Sigmoid colon (tissue), 7 donors: ENCODE results near the gene TSG101. TPM values are rescaled to one million over a fixed set of nuclear protein-coding genes. Genes with fewer than 3 reads are reported as not detected.

Source experiments
- DNase-seq: peaks from one replicate; pipeline ENCODE4 v3.0.0-alpha.2; 2019
- H3K27ac ChIP-seq, 4 donors: fragments of 200-600 bp; sonication (generic); one replicate each; pipeline ENCODE4 v1.5.1; 2016 to 2019; ENCODE audit warnings: mild to moderate bottlenecking in 1 of 4
- H3K27me3 ChIP-seq, 3 donors: fragments of 200-600 bp; sonication (generic); one replicate each; pipeline ENCODE4 v1.5.1; 2019; ENCODE audit warnings: mild to moderate bottlenecking in 1 of 3
- H3K36me3 ChIP-seq, 4 donors: fragments of 200-600 bp; sonication (generic); one replicate each; pipeline ENCODE4 v1.5.1; 2016 to 2019
- H3K4me1 ChIP-seq, 4 donors: fragments of 200-600 bp; sonication (generic); one replicate each; pipeline ENCODE4 v1.5.1; 2017 to 2019
- H3K4me3 ChIP-seq, 4 donors: fragments of 200-600 bp; sonication (generic); one replicate each; pipeline ENCODE4 v1.5.1; 2017 to 2019; ENCODE audit warnings: mild to moderate bottlenecking in 2 of 4, moderate library complexity in 1 of 4
- H3K9me3 ChIP-seq, 4 donors: fragments of 200-600 bp in 3 of 4; sonication (generic) in 3 of 4; one replicate each; pipeline versions ENCODE4 v1.5.1 to v1.6.1; 2013 to 2019
- CTCF ChIP-seq, 4 experiments: fragments of 450-650 bp in 3 of 4; fragments of 200-600 bp in 1 of 4; IDR thresholded peaks; one replicate each; pipeline ENCODE4 v1.5.1; 2016 to 2019; ENCODE audit warnings: antibody characterized with exemption in 4 of 4, mild to moderate bottlenecking in 3 of 4, moderate library complexity in 2 of 4
- EP300 ChIP-seq, 4 donors: sonication (generic); formaldehyde crosslinking; IDR thresholded peaks; one replicate each; pipeline ENCODE4 v1.6.1; 2017; ENCODE audit warnings: antibody characterized with exemption in 4 of 4
- POLR2A ChIP-seq, 2 donors: fragments of 450-650 bp; IDR thresholded peaks; one replicate each; pipeline ENCODE4 v1.6.1; 2016; ENCODE audit warnings: antibody characterized with exemption in 2 of 2, mild to moderate bottlenecking in 2 of 2, moderate library complexity in 2 of 2
- POLR2AphosphoS5 ChIP-seq, 4 donors: sonication (generic); formaldehyde crosslinking; IDR thresholded peaks; one replicate each; pipeline ENCODE4 v1.6.1; 2017; ENCODE audit warnings: antibody characterized with exemption in 4 of 4
- whole genome bisulfite sequencing, 2 donors: extraction: QIAGEN DNeasy Blood & Tissue Kit; methylation state at CpG; one replicate each; pipeline ENCODE4 v1.1.7; 2013; 5-methylcytosine and 5-hydroxymethylcytosine counted together
- intact Hi-C: fragments of 100-400 bp; cut with DNase I; formaldehyde crosslinking; loops from one replicate; pipeline ENCODE4 v1.15.1; 2023
- polyA plus RNA-seq, 3 donors: library from polyadenylated mRNA; stranded (reverse); fragments of 200-250 nt; gene quantifications; one replicate each; pipeline ENCODE4 v1.2.3, GENCODE V29; 2013
- total RNA-seq, 4 donors: library from RNA; depleted of rRNA; stranded (reverse); fragments of >200 nt; gene quantifications; one replicate each; pipeline ENCODE4 v1.1.0, GENCODE V29; 2016
- donor health status: healthy with polysubstance abuse.
- donor health status: Bipolar disorder and iron deficiency.
- donor health status: healthy.

TSG101 gene
- total and polyA plus RNA-seq, 7 donors = 55.7 to 103 (median 90.7) TPM

- Histone ChIP-seq H3K9me3 (no peaks in the 10 kb centered on the region), H3K4me3 (no peak overlapping the region), H3K4me1 (no peaks in the 10 kb centered on the region), H3K36me3 (peaks cover 0 to 37% (median 6%) of the 10 kb centered on the region in 4 donors), H3K27me3 (no peaks in the 10 kb centered on the region), H3K27ac (no peak overlapping the region)
- 89 to 95% methylated on average over 3 of the region's 3 CpGs for WGBS, 2 donors
- no peak for DNase-seq
- TF ChIP-seq POLR2AphosphoS5 (IDR thresholded peaks at IDR 0.05) (no peak), POLR2A (IDR thresholded peaks at IDR 0.05) (no peak), CTCF (IDR thresholded peaks at IDR 0.05) (no peak), EP300 (IDR thresholded peaks at IDR 0.05) (no peak)
- intact Hi-C loops = no loop called here
Observed at GRCh38 chr11:18471995-18472394, 54.7 kb downstream of the TSG101 start.

GRCh38 chr11:18468961-18469360 lies 57.8 kb downstream of the TSG101 start:
- Histone ChIP-seq H3K36me3 (peaks cover 0 to 17% (median 2%) of the 10 kb centered on the region in 4 donors), H3K4me3 (no peak overlapping the region), H3K27ac (no peak overlapping the region), H3K27me3 (no peaks in the 10 kb centered on the region), H3K4me1 (no peaks in the 10 kb centered on the region), H3K9me3 (no peaks in the 10 kb centered on the region)
- no peak for DNase-seq
- 87 to 89% methylated on average over 7 of the region's 7 CpGs for WGBS, 2 donors
- intact Hi-C loops = no loop called here
- TF ChIP-seq POLR2AphosphoS5 (IDR thresholded peaks at IDR 0.05) (no peak), POLR2A (IDR thresholded peaks at IDR 0.05) (no peak), EP300 (IDR thresholded peaks at IDR 0.05) (no peak), CTCF (IDR thresholded peaks at IDR 0.05) (no peak)

GRCh38 chr11:18468059-18468458 lies 58.7 kb downstream of the TSG101 start:
- Histone ChIP-seq H3K27me3 (no peaks in the 10 kb centered on the region), H3K36me3 (peaks cover 0 to 8% (median 0%) of the 10 kb centered on the region in 4 donors), H3K4me3 (no peak overlapping the region), H3K4me1 (no peaks in the 10 kb centered on the region), H3K27ac (no peak overlapping the region), H3K9me3 (no peaks in the 10 kb centered on the region)
- no peak for TF ChIP-seq CTCF (IDR thresholded peaks at IDR 0.05)
- no peak for TF ChIP-seq POLR2A (IDR thresholded peaks at IDR 0.05)
- TF ChIP-seq EP300 (IDR thresholded peaks at IDR 0.05) = no peak
- TF ChIP-seq POLR2AphosphoS5 (IDR thresholded peaks at IDR 0.05) = no peak
- DNase-seq = no peak
- intact Hi-C loops = no loop called here
- 93 to 95% methylated on average over 2 of the region's 2 CpGs for WGBS, 2 donors

GRCh38 chr11:18466402-18466801 lies 60.3 kb downstream of the TSG101 start:
- no peak overlapping the region for H3K27ac ChIP-seq
- H3K27me3 ChIP-seq = no peaks in the 10 kb centered on the region
- intact Hi-C loops = no loop called here
- no peaks in the 10 kb centered on the region for H3K4me1 ChIP-seq
- TF ChIP-seq POLR2A (IDR thresholded peaks at IDR 0.05) = no peak
- TF ChIP-seq POLR2AphosphoS5 (IDR thresholded peaks at IDR 0.05) = no peak
- no peak for TF ChIP-seq CTCF (IDR thresholded peaks at IDR 0.05)
- no peak for TF ChIP-seq EP300 (IDR thresholded peaks at IDR 0.05)
- no peaks in the 10 kb centered on the region for H3K36me3 ChIP-seq
- no peaks in the 10 kb centered on the region for H3K9me3 ChIP-seq
- DNase-seq = no peak
- 94 to 97% methylated on average over 2 of the region's 2 CpGs for WGBS, 2 donors
- H3K4me3 ChIP-seq = no peak overlapping the region

GRCh38 chr11:18463439-18463838 lies 63.3 kb downstream of the TSG101 start:
- no peak for TF ChIP-seq CTCF (IDR thresholded peaks at IDR 0.05)
- TF ChIP-seq POLR2AphosphoS5 (IDR thresholded peaks at IDR 0.05) = no peak
- TF ChIP-seq POLR2A (IDR thresholded peaks at IDR 0.05) = no peak
- no peak for TF ChIP-seq EP300 (IDR thresholded peaks at IDR 0.05)
- Histone ChIP-seq H3K4me1 (no peaks in the 10 kb centered on the region), H3K9me3 (no peaks in the 10 kb centered on the region), H3K27ac (no peak overlapping the region), H3K4me3 (no peak overlapping the region), H3K27me3 (no peaks in the 10 kb centered on the region), H3K36me3 (no peaks in the 10 kb centered on the region)
- intact Hi-C loops = no loop called here
- DNase-seq = no peak
- 64 to 75% methylated on average over 1 of the region's 1 CpG for WGBS, 2 donors
